ENCODE data around the gene EMC8. TPM values are rescaled to one million over a fixed set of nuclear protein-coding genes. Genes with fewer than 3 reads are reported as not detected.

The EMC8 gene
- total and polyA plus RNA-seq, 10 of the 15 experiments (the other 5 are each of a cell fraction or from before 2014, with no cell fraction given) = 7.8 to 62.0 (median 33.5) TPM

GRCh38 chr16:85765211-85765610 is 34.1 kb downstream of the EMC8 start (continued):
- TF ChIP-seq BHLHE40 (IDR thresholded peaks at IDR 0.05; ENCODE audit: borderline replicate concordance in 1 of 2, low read depth in 2 of 2, low read length in 1 of 2) (no peak), CBX3 (IDR thresholded peaks at IDR 0.05; ENCODE audit: borderline replicate concordance, low read depth) (no peak), CHD2 (IDR thresholded peaks at IDR 0.05; ENCODE audit: borderline replicate concordance, low read depth, low read length) (no peak)

DNA sequence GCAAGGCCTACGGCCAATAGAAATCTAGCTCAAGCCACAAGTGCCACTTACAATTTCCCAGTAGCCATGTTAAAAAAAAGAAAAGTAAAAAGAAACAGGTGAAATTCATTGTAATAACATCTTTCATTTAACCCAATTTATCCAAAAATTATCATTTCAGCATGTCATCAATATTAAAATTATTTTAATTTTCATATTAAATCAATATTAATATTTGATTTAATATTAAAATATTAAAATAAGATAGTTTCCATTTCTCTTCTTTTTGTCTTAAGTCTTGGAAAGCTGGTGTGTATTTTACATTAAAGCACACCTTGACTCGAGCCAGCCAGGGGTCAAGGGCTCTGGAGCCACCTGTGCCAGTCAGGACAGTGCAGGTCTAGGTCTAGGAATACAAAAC is 35.7 kb downstream of the EMC8 start:
- no peak for FAIRE-seq

GRCh38 chr16:85762970-85763369 is 36.4 kb downstream of the EMC8 start:
- peaks cover 17% of the 10 kb centered on the region for H3K4me1 ChIP-seq (ENCODE audit: control insufficient read depth, insufficient read depth, low read length)
- in situ Hi-C loops (cut with MboI) = no loop called here
- 72% methylated on average over 12 of the region's 12 CpGs for WGBS (ENCODE audit: insufficient coverage, insufficient replicate concordance, low lambda C conversion rate, missing lambda C conversion rate)

More for the DNA sequence above, 35.7 kb downstream of the EMC8 start:
- TF ChIP-seq ZNF384 (IDR thresholded peaks at IDR 0.05; ENCODE audit: borderline replicate concordance, low read depth, low read length) (no peak), IKZF1 (conservative IDR thresholded peaks at IDR 0.05) (no peak), SPI1 (IDR thresholded peaks at IDR 0.05; ENCODE audit: borderline replicate concordance, insufficient read depth, low read depth, low read length) (no peak)
- ChIA-PET CTCF (no interaction called here), RAD21 (ENCODE audit: unreplicated experiment) (no interaction called here), POLR2A (no interaction called here), SMC1A (ENCODE audit: uncharacterized antibody, unreplicated experiment) (no interaction called here)
- Histone ChIP-seq H3K9me3 (replicated peaks; ENCODE audit: control insufficient read depth, insufficient read depth, low read length) (no peaks in the 10 kb centered on the region), H4K20me1 (ENCODE audit: control insufficient read depth, insufficient read depth) (no peaks in the 10 kb centered on the region), H3K79me2 (ENCODE audit: control insufficient read depth, insufficient read depth, low read length) (no peaks in the 10 kb centered on the region), H3K4me3 (no peak overlapping the region), H3K36me3 (ENCODE audit: control insufficient read depth in 2 of 2, insufficient read depth in 2 of 2, low read length in 1 of 2) (no peaks in the 10 kb centered on the region), H3K9ac (ENCODE audit: control insufficient read depth, insufficient read depth, low read length) (no peak overlapping the region), H3K4me2 (ENCODE audit: control insufficient read depth, insufficient read depth) (no peak overlapping the region), H3K27ac (ENCODE audit: control insufficient read depth, insufficient read depth) (no peak overlapping the region), H2AFZ (ENCODE audit: control insufficient read depth, low read depth, low read length) (no peak overlapping the region), H3K4me1 (ENCODE audit: control insufficient read depth, insufficient read depth, low read length) (peaks cover 11% of the 10 kb centered on the region), H3K27me3 (replicated peaks in 1 of 2; ENCODE audit: control insufficient read depth in 2 of 2, insufficient read depth in 2 of 2, low read length in 1 of 2) (no peaks in the 10 kb centered on the region)
- ATAC-seq (no peak), DNase-seq (ENCODE audit: low read depth, low spot score) (no peak)
- WGBS (ENCODE audit: insufficient coverage, insufficient replicate concordance, low lambda C conversion rate, missing lambda C conversion rate) = 69% methylated on average over 2 of the region's 2 CpGs
- in situ Hi-C loops (cut with MboI) = no loop called here
- intact Hi-C loops (cut with micrococcal nuclease; ENCODE audit: unreplicated experiment) = no loop called here
- BruUV-seq (replicated peaks) = no TSS peak

More at GRCh38 chr16:85762970-85763369, 36.4 kb downstream of the EMC8 start:
- H3K4me3 ChIP-seq = no peak overlapping the region
- H3K27ac ChIP-seq (ENCODE audit: control insufficient read depth, insufficient read depth) = no peak overlapping the region
- H3K79me2 ChIP-seq (ENCODE audit: control insufficient read depth, insufficient read depth, low read length) = no peaks in the 10 kb centered on the region
- no peaks in the 10 kb centered on the region for H3K36me3 ChIP-seq (ENCODE audit: control insufficient read depth in 2 of 2, insufficient read depth in 2 of 2, low read length in 1 of 2)
- no peak for FAIRE-seq
- no peak overlapping the region for H2AFZ ChIP-seq (ENCODE audit: control insufficient read depth, low read depth, low read length)
- H4K20me1 ChIP-seq (ENCODE audit: control insufficient read depth, insufficient read depth) = no peaks in the 10 kb centered on the region
- no peaks in the 10 kb centered on the region for H3K27me3 ChIP-seq (replicated peaks in 1 of 2; ENCODE audit: control insufficient read depth in 2 of 2, insufficient read depth in 2 of 2, low read length in 1 of 2)
- ChIA-PET SMC1A (ENCODE audit: uncharacterized antibody, unreplicated experiment) (no interaction called here), RAD21 (ENCODE audit: unreplicated experiment) (no interaction called here), CTCF (no interaction called here), POLR2A (no interaction called here)
- H3K9ac ChIP-seq (ENCODE audit: control insufficient read depth, insufficient read depth, low read length) = no peak overlapping the region
- H3K4me2 ChIP-seq (ENCODE audit: control insufficient read depth, insufficient read depth) = no peak overlapping the region
- no peak for TF ChIP-seq MTA3 (IDR thresholded peaks at IDR 0.05; ENCODE audit: borderline replicate concordance, low read length)
- no peak for TF ChIP-seq EGR1 (IDR thresholded peaks at IDR 0.05; ENCODE audit: borderline replicate concordance in 1 of 2, low read depth in 2 of 2, low read length in 2 of 2)
- no peak for TF ChIP-seq NFXL1 (IDR thresholded peaks at IDR 0.05; ENCODE audit: borderline replicate concordance)
- no peak for TF ChIP-seq RUNX3 (IDR thresholded peaks at IDR 0.05; ENCODE audit: low read length)
- no peak for TF ChIP-seq FOXK2 (IDR thresholded peaks at IDR 0.05)
- TF ChIP-seq FOS (IDR thresholded peaks at IDR 0.05; ENCODE audit: borderline replicate concordance, extremely low read depth, insufficient read length) = no peak
- TF ChIP-seq SMAD1 (IDR thresholded peaks at IDR 0.05; ENCODE audit: low read depth, partially characterized antibody) = no peak
- ATAC-seq = no peak
- no TSS peak for BruUV-seq (replicated peaks)
- intact Hi-C loops (cut with micrococcal nuclease; ENCODE audit: unreplicated experiment) = no loop called here
- DNase-seq (ENCODE audit: low read depth, low spot score) = no peak
- H3K9me3 ChIP-seq (replicated peaks; ENCODE audit: control insufficient read depth, insufficient read depth, low read length) = no peaks in the 10 kb centered on the region

Measured in GM12878 (cell line).